HG03103 (cell line): ENCODE data around the gene PLXDC1.

Experiments
- ATAC-seq: cut with Tn5 transposase; IDR thresholded peaks from one replicate; pipeline ENCODE4 v1.9.1; 2021; ENCODE audit warnings: low read depth; ENCODE audit not compliant: unreplicated experiment

Gene PLXDC1

GRCh38 chr17:39158623-39159022 is 7.2 kb upstream of the PLXDC1 start:
- ATAC-seq: no peak

- ATAC-seq: no peak
Observed at GRCh38 chr17:39156491-39156890, 5.1 kb upstream of the PLXDC1 start.

DNA sequence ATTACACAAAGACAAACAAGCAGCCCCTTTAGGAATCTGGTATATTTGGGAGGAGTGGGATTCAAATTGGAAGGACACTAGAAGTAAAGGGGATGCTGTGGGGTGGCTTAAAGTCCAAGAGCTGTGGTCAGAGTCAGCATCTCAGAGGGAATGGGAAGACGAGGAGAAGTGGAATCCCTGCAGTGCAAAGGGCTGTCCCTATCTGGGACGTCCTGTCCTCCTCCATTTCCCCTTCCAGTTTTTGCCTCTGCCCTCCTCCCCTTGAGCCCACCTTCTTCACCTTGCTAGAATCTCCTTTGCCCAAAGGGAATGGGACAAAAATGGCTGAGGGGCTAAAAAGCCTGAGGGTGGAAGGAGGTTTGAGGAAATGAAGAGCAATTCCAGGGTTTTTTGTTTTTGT is 4.2 kb upstream of the PLXDC1 start:
- ATAC-seq: no peak

DNA sequence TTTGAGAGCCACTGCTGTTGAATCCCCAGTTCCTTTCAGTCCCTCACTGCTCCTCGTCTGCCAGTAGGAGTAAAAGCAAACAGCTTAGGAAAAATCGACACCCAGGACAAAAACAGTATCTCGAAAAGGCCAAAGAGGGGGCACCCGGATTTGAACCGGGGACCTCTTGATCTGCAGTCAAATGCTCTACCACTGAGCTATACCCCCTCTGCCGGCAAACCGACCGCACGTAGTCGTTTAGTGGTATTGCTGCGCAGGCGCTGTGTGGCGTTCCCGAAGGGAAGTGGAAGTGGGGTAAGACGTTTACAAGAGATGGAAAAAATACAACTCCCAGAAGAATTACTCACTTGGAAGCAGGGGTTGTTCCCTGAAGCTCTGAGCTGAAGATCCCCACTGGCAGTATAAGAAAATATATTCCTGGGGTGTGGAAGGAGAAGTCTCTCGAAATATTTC is 2.2 kb upstream of the PLXDC1 start:
- no peak for ATAC-seq

DNA sequence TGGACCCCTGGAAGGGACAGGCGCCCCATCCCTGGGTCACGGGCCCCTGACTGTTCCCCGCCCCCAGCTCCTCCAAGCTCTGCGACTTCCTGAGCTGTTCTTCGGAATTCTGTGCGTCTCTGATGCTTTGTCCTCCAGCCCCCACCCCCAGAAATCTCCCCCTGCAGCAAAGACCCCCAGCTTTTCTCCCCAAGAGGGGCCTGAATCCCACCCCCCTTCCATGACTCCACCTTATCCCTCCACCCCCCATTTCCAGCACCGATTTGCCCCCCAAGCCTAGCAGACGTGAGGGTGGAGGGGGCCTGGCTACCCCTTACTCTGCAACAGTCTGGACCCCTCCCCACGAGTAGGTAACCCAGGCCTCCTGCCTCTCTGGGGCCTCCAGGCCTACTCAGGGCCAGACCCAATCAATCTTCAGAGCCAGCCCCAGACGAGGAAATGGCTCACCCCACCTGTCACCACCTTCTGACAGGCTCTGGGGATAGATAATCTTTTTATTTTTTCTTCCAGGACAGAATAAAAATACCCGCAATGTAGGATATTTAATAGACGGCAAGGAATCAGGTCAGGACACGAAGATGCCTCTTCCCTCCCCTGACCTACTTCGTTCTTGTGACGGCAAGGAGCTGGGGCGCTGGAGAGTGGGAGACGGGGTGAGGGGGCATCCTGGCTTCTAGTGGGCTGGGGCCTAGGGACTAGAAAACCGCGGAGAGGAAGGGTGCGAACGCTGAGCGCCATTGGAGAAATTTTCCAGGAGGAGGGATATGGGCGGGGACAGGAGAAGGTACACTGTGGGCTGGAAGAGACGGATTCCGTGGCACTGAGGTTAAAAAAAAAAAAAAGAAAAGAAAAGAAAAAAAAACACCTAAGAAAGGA is 744 bp upstream of the PLXDC1 start:
- no peak for ATAC-seq

DNA sequence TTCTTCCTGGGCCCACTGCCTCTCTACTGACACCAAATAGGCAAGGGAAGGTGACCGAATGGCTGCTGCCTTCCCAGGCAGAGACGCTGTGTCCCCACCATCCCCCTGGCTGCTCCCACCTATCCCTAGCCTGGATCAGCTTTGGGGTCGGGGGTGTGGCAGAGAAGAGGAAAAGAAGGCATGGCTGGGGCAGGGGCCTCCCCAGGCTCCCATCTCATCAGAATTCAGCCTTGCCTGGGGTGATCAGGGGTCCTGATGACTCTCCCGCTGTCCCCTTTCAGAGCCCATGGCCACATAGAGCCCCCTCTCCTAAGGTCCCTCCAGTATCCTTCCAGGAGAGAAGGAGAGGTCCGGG is 665 bp downstream of the PLXDC1 start:
- no peak for ATAC-seq

DNA sequence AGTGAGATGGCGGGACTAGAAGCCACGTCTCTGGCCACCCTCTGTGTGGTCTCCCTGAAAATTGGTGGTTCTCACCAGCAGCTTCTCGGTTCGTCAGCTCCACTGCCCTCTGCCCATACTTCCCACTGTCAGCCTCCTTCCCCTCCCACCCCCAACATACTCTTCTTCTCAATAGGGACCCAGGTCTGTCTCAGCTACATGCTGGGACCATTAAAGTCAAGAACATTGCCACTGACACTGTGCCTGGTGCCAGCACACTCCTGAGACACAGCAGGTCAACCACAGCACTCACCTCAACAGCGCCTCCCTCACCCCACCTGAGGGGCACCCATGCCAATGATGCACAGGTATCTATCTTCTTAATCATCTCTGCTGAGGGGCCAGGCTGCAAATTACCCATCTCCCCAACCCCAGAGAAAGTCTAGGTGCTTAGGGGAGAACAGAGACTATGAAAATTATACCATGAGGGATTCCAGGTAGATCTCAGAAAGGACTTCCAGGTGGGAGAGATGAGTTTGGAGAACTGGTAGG is 1.3 kb downstream of the PLXDC1 start:
- ATAC-seq: no peak

GRCh38 chr17:39147221-39148185 is 3.9 kb downstream of the PLXDC1 start:
- ATAC-seq: no peak

- ATAC-seq: no peak
Observed at GRCh38 chr17:39146273-39146672, 5.2 kb downstream of the PLXDC1 start.

DNA sequence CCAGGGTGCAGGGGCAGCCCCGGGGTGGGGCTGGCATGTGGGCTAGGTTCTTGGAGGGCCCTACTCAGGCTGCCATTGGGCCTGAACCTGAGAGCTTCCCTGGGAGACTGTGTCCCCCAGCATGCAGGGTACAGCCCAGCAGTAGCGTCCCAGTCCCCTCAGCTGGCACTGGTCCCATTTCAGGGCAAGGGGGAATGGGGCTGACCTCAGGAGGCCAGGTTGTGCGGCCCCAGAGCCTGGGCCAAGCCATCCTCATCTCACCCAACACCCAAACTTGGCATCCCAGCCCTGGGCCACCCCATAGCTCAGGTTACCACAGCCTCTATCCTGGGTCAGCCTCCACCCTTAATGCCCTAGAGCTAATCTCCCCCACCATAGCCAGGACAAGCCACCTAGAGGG is 6.3 kb downstream of the PLXDC1 start:
- no peak for ATAC-seq

DNA sequence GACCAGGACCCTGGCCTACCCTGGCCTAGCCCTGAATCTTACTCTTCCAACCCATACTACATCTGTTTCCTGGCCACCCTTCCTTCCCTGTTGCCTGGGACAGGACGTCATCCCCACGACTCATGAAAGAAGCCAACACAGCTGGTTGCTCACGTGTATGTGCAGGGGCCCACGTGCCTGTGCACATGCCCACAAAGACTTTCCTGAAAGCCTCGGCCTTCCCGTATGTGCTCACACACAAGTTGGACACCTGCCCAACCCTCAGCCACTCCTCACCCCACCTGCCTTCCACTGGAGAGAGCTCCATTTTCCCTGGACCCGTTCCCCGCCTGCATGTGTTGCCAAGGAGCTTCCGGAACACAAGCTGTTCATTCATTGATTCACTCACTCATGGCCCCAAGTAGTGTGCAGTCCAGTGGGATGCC is 7.0 kb downstream of the PLXDC1 start:
- ATAC-seq: no peak

DNA sequence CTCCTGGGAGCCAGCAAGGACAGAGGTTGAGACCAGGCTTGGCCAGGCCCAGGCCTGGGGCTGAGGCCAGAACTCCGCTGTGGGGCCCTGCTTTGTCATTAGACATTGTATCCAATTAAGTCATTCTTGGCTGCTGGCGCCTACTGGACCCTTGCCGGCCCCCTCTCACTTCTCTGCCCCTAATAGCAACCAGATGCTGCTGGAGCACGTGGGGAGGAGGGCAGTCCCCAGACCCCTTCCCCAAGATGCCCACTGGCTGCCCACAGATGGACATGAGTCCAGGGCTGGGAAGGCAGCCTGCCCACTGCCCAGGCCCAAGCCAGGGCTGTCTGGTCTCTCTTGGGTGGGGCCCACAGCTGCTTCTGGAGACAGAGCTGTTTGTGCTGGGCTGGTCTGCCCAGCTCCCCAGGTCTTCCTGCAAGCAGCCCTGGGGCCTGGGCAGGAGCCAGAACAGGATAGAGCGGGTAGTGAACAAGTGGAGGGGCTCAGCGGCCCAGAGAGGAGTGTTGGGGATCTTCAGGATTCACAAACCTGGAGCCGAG is 7.8 kb downstream of the PLXDC1 start:
- ATAC-seq: no peak

- no peak for ATAC-seq
Observed at GRCh38 chr17:39141915-39142664, 9.3 kb downstream of the PLXDC1 start.

- ATAC-seq: no peak
Observed at GRCh38 chr17:39141294-39141693, 10.1 kb downstream of the PLXDC1 start.

- ATAC-seq: no peak
Observed at GRCh38 chr17:39139561-39139960, 11.9 kb downstream of the PLXDC1 start.

GRCh38 chr17:39139161-39139511 is 12.3 kb downstream of the PLXDC1 start:
- no peak for ATAC-seq

- no peak for ATAC-seq
Observed at GRCh38 chr17:39138431-39139160, 12.8 kb downstream of the PLXDC1 start.

DNA sequence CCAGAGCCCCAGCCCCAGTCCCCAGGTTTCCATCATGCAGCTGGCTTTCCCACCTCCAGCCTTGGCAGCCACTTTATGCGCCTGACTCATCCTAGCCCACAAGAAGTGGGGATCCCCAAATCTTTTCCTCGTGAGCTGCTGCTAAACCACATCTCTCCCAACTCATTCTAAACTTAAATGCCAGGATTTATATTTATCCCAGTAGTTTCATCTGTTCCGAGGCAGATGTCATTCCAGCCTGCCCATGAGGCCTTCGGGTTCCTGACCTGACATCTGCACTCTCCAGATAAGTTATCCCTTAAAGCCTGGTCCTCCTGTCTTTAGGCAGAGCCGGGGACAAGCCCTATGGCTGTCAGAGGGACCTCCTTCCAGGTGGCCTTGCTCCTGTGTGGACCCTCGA is 16.6 kb downstream of the PLXDC1 start:
- no peak for ATAC-seq

DNA sequence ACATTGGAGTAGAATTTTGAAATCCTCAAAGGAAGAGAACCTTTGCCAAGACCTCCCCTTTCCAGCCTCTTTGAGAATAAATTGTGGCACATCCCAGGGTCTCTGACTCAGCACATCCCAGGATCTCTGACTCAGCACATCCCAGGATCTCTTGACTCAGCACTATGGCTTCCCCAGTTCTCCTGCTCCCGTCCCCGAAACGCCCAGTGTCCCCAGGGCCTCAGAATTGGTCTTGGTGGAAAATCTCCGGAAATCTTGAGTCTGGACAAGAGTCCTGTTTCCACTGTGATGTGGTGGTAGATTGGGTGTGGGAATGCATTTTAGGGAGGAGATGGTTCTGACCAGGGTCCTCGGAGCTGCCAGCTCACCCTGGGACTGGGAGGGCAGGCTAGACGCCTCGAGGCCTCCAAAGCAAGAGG is 19.2 kb downstream of the PLXDC1 start:
- no peak for ATAC-seq

- no peak for ATAC-seq
Observed at GRCh38 chr17:39131616-39132015, 19.8 kb downstream of the PLXDC1 start.
